Esophagus (tissue), 2 donors: ENCODE measurements around the gene DHCR24. TPM values are rescaled to one million over a fixed set of nuclear protein-coding genes. Genes with fewer than 3 reads are reported as not detected.
A peak's percentile ranks its signal among the peaks of the same experiment; 100 is the strongest.

Experiments used
- H3K27ac ChIP-seq, 2 donors: one replicate each; pipeline ENCODE4 v1.5.1; 2013; ENCODE audit warnings: low read depth in 2 of 2, mild to moderate bottlenecking in 2 of 2, inconsistent platforms in 1 of 2, low read length in 1 of 2, moderate library complexity in 1 of 2
- H3K27me3 ChIP-seq, 2 donors: one replicate each; pipeline ENCODE4 v1.6.1; 2013; ENCODE audit warnings: low read length in 2 of 2, control low read depth in 1 of 2, mild to moderate bottlenecking in 1 of 2; ENCODE audit not compliant: insufficient read depth in 2 of 2, control insufficient read depth in 1 of 2
- H3K36me3 ChIP-seq, 2 donors: one replicate each; pipeline ENCODE4 v1.6.1; 2013; ENCODE audit warnings: low read length in 1 of 2; ENCODE audit not compliant: control insufficient read depth in 2 of 2, insufficient read depth in 2 of 2
- H3K4me1 ChIP-seq, 2 donors: one replicate each; pipeline ENCODE4 v1.6.1; 2013; ENCODE audit warnings: low read length in 1 of 2; ENCODE audit not compliant: control insufficient read depth in 2 of 2, insufficient read depth in 2 of 2
- H3K4me3 ChIP-seq, 2 donors: one replicate each; pipeline ENCODE4 v1.5.1; 2013; ENCODE audit warnings: low read length in 2 of 2, mild to moderate bottlenecking in 2 of 2, low read depth in 1 of 2, moderate library complexity in 1 of 2
- H3K9me3 ChIP-seq, 2 donors: one replicate each; pipeline ENCODE4 v1.6.1; 2013; ENCODE audit warnings: mild to moderate bottlenecking in 2 of 2, low read depth in 1 of 2, low read length in 1 of 2, moderate library complexity in 1 of 2; ENCODE audit not compliant: control insufficient read depth in 2 of 2, insufficient read depth in 1 of 2
- WGBS, 2 donors: extraction: QIAGEN DNeasy Blood & Tissue Kit; methylation state at CpG; one replicate each; pipeline ENCODE4 v1.1.7; 2013; 5-methylcytosine and 5-hydroxymethylcytosine counted together
- polyA plus RNA-seq, 2 donors: library from polyadenylated mRNA; stranded (reverse); fragments of 200-250 nt; gene quantifications; one replicate each; pipeline ENCODE4 v1.2.3, GENCODE V29; 2013
- donor health status: healthy with polysubstance abuse.
- donor health status: Bipolar disorder and iron deficiency.

The DHCR24 gene
- polyA plus RNA-seq, 2 donors, result 121 to 196 TPM

DNA sequence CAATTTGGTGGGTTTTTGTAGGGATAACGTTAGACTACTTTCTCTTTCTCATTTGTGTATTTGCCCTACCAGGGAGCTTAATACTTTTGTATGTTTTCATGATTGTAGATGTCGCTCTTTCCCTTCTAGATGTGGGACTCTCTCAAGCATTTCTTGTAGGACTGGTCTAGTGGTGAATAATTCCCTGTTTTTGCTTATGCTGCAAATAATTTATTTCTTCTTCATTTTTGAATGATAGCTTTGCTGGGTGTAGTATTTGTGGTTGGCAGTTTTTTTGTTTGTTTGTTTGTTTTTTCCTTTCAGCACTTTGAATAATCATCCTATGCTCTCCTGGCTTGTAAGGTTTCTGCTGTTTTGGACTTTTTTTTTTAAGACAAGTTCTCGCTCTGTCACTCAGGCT is 63.3 kb downstream of the DHCR24 start:
- H3K27ac ChIP-seq, result no peak overlapping the region

DNA sequence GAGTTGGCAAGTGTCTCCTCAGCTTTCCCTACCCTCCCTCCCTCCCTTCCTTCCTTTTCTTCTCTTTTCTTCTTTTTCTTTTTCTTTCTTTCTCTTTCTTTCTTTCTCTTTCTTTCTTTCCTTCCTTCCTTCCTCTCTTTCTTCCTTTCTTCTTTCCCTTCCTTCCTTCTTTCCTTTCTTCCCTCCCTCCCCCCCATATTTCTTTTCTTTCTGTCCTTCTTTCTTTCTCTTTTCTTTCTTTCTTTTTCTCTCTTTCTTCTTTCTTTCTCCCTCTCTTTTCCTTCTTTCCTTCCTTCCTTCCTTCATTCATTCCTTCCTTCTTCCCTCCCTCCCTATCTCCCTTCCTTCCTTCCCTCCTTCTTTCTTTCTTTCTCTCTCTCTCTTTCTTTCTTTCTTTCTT is 67.3 kb downstream of the DHCR24 start:
- Histone ChIP-seq H3K9me3 (peaks cover 0 to 3% of the 10 kb centered on the region in 2 donors), H3K4me3 (no peak overlapping the region), H3K27ac (no peak overlapping the region)

More for the DNA sequence above, 63.3 kb downstream of the DHCR24 start:
- Histone ChIP-seq H3K4me1 (peaks cover 0 to 3% of the 10 kb centered on the region in 2 donors), H3K27me3 (peaks cover 0 to 2% of the 10 kb centered on the region in 2 donors), H3K4me3 (no peak overlapping the region), H3K36me3 (peaks cover 0 to 3% of the 10 kb centered on the region in 2 donors), H3K9me3 (peaks cover 3 to 6% of the 10 kb centered on the region in 2 donors)
- WGBS, 2 donors, result 83% methylated on average over 3 of the region's 3 CpGs

GRCh38 chr1:54819195-54819536 is 67.8 kb downstream of the DHCR24 start:
- H3K36me3 ChIP-seq, result peaks cover 0 to 2% of the 10 kb centered on the region in 2 donors
- peaks cover 0 to 2% of the 10 kb centered on the region in 2 donors for H3K27me3 ChIP-seq
- no peak overlapping the region for H3K4me3 ChIP-seq
- peaks cover 0 to 3% of the 10 kb centered on the region in 2 donors for H3K9me3 ChIP-seq
- H3K4me1 ChIP-seq, result peaks cover 0 to 3% of the 10 kb centered on the region in 2 donors
- H3K27ac ChIP-seq, result peak overlapping the region in 1 of 2 donors; percentile 29
- 69 to 75% methylated on average over 4 of the region's 4 CpGs for WGBS, 2 donors

More for the DNA sequence above, 67.3 kb downstream of the DHCR24 start:
- H3K36me3 ChIP-seq, result peaks cover 0 to 2% of the 10 kb centered on the region in 2 donors
- peaks cover 0 to 3% of the 10 kb centered on the region in 2 donors for H3K4me1 ChIP-seq
- peaks cover 0 to 2% of the 10 kb centered on the region in 2 donors for H3K27me3 ChIP-seq

DNA sequence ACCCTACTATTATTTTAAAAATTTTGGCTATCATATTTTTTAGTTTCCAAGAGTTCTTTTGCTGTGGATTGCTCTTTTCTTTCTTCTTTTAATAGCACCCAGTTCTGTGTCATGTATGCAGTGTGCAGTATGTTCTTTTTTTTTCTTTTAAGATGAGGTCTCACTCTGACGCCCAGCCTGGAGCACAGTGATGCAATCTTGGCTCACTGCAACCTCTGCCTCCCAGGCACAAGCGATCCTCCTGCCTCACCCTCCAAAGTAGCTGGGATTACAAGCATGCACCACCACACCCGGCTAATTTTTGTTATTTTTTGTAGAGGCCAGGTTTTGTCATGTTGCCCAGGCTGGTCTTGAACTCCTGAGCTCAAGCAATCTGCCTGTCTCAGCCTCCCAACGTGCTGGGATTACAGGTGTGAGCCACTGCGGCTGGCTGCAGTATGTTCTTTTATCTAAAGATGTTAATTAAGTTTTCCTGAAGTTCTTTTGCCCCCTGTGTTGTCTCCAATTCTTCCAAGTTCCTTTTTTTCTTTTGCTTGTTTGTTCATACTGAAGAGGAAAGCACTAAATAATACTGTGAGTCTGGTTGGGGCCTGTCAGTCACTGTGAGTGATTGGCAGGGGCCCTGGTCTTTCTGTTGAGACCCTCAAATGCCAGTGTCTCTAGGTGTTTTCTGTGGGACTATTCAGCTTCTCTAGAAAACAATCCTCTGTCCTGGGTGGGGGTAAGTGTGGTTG is 68.4 kb downstream of the DHCR24 start:
- no peaks in the 10 kb centered on the region for H3K9me3 ChIP-seq
- H3K4me1 ChIP-seq, result peaks cover 0 to 5% of the 10 kb centered on the region in 2 donors
- H3K27ac ChIP-seq, result peak overlapping the region in 1 of 2 donors; percentile 29
- no peaks in the 10 kb centered on the region for H3K27me3 ChIP-seq
- peaks cover 0 to 2% of the 10 kb centered on the region in 2 donors for H3K36me3 ChIP-seq
- 47 to 53% methylated on average over 5 of the region's 5 CpGs for WGBS, 2 donors
- no peak overlapping the region for H3K4me3 ChIP-seq

DNA sequence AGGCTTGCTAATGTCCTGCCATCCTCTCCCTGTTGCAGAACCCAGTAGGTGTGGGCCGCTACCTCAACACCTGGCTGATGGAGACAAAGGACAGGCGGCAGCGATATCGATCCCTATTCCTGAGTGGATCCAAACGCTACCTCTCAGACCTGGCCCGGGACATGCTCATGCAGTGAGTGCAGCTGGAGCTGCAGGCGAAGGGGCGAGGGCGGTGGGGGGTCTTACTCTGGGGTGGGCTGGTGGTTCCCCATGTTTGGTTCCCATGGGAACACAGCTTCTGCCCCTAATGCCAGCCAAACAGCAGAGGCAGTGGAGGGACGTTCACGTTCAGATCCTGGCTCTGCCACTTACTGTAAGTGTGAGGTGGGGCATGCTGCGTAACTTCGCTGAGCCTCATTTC is 70.0 kb downstream of the DHCR24 start:
- H3K36me3 ChIP-seq, result peaks cover 0 to 5% of the 10 kb centered on the region in 2 donors
- no peaks in the 10 kb centered on the region for H3K27me3 ChIP-seq
- no peak overlapping the region for H3K4me3 ChIP-seq
- WGBS, 2 donors, result 85 to 91% methylated on average over 13 of the region's 13 CpGs
- no peak overlapping the region for H3K27ac ChIP-seq
- H3K9me3 ChIP-seq, result no peaks in the 10 kb centered on the region
- peaks cover 0 to 5% of the 10 kb centered on the region in 2 donors for H3K4me1 ChIP-seq

DNA sequence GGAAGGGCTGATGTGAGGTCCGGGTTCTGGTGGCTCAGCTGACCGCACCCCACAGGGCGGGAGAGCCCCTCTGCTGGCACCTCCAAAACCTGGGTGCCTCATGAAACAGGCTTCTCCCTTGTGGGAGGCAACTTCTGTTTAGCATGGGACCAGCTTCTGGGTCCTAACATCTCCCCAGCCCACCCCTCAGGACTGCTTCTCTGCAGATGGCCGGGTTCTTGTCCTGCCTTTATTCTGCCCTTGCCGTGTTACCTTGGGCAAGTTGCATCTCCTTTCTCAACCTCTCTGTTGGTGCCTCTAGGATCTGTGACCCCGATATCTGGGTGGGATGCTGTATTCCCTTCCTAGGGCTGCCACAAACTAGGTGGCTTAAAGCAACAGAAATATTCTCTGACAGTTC is 70.9 kb downstream of the DHCR24 start:
- peaks cover 0 to 5% of the 10 kb centered on the region in 2 donors for H3K36me3 ChIP-seq
- H3K27ac ChIP-seq, result no peak overlapping the region
- no peak overlapping the region for H3K4me3 ChIP-seq
- 64 to 75% methylated on average over 6 of the region's 6 CpGs for WGBS, 2 donors
- no peaks in the 10 kb centered on the region for H3K27me3 ChIP-seq
- H3K4me1 ChIP-seq, result peaks cover 0 to 5% of the 10 kb centered on the region in 2 donors
- H3K9me3 ChIP-seq, result no peaks in the 10 kb centered on the region

GRCh38 chr1:54815086-54815876 is 71.7 kb downstream of the DHCR24 start:
- H3K27ac ChIP-seq, result no peak overlapping the region
- peaks cover 0 to 5% of the 10 kb centered on the region in 2 donors for H3K36me3 ChIP-seq
- no peaks in the 10 kb centered on the region for H3K27me3 ChIP-seq
- H3K4me3 ChIP-seq, result no peak overlapping the region
- 83 to 84% methylated on average over 7 of the region's 7 CpGs for WGBS, 2 donors
- H3K4me1 ChIP-seq, result peaks cover 0 to 5% of the 10 kb centered on the region in 2 donors
- H3K9me3 ChIP-seq, result no peaks in the 10 kb centered on the region

- Histone ChIP-seq H3K4me3 (no peak overlapping the region), H3K9me3 (no peaks in the 10 kb centered on the region), H3K4me1 (peaks cover 0 to 5% of the 10 kb centered on the region in 2 donors), H3K27ac (no peak overlapping the region), H3K27me3 (no peaks in the 10 kb centered on the region), H3K36me3 (peaks cover 0 to 5% of the 10 kb centered on the region in 2 donors)
- 64 to 85% methylated on average over 5 of the region's 5 CpGs for WGBS, 2 donors
Measured at GRCh38 chr1:54814571-54814970, 72.4 kb downstream of the DHCR24 start.

DNA sequence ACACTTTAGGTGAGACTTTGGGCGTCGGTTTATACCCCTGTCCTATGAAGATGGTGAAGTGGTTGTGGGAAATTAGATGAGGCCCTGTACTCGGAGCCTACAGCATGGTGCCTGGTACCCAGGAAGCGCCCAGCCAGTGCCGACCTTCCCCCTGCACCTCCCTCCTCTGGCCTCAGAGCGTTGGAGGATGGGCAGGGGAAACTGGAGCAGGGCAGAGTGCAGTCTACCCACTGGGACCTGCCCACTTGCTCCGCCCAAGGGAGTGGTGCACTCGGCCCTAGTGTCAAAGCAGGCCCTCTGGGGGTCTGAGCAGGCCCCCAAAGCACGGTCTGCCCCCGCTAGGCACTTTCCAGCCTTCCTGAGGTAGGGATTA is 72.9 kb downstream of the DHCR24 start:
- 74 to 82% methylated on average over 9 to 10 of the region's 10 CpGs for WGBS, 2 donors
- Histone ChIP-seq H3K27ac (no peak overlapping the region), H3K4me1 (peaks cover 0 to 3% of the 10 kb centered on the region in 2 donors)

More for the DNA sequence above, 72.9 kb downstream of the DHCR24 start:
- Histone ChIP-seq H3K27me3 (no peaks in the 10 kb centered on the region), H3K4me3 (no peak overlapping the region), H3K9me3 (no peaks in the 10 kb centered on the region), H3K36me3 (peaks cover 0 to 5% of the 10 kb centered on the region in 2 donors)
